ENCODE measurements around the gene ENOPH1.

DNA sequence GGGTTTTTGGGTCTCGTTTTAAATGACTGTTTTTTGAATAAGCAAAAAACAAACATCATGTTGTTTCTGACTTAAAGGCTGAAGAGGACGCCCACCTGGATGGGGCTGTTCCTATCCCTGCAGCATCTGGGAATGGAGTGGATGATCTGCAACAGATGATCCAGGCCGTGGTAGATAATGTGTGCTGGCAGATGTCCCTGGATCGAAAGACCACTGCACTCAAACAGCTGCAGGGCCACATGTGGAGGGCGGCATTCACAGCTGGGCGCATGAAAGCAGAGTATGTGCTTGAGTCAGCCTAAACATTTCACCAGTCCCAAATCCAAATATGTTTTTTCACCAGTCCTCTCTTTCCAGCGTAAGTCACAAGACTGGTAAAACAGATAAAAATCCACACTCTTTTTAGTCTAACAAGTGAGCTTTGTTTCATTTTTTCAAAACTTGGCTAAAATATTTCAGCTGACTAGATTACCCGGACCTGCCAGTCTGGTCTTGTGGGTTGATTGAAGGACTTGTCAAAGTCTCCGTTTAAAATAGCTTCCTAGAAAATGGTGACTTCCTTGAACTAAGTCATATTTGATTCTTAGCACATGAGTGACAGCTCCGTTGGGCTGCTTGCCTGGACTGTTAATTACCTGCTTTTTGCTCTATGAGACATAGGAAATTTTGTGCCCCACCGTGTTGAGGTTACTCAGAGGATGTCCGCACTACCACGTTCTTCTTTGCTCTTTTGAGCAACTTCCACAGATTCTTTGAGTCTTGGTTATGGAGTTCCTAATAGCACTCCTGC, 20.8 kb downstream of the ENOPH1 start:
- TF ChIP-seq, protein P1, sequence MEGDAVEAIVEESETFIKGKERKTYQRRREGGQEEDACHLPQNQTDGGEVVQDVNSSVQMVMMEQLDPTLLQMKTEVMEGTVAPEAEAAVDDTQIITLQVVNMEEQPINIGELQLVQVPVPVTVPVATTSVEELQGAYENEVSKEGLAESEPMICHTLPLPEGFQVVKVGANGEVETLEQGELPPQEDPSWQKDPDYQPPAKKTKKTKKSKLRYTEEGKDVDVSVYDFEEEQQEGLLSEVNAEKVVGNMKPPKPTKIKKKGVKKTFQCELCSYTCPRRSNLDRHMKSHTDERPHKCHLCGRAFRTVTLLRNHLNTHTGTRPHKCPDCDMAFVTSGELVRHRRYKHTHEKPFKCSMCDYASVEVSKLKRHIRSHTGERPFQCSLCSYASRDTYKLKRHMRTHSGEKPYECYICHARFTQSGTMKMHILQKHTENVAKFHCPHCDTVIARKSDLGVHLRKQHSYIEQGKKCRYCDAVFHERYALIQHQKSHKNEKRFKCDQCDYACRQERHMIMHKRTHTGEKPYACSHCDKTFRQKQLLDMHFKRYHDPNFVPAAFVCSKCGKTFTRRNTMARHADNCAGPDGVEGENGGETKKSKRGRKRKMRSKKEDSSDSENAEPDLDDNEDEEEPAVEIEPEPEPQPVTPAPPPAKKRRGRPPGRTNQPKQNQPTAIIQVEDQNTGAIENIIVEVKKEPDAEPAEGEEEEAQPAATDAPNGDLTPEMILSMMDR (IDR thresholded peaks at IDR 0.05; ENCODE audit: low read depth, low read length) = no peak
- TF ChIP-seq, protein P2, sequence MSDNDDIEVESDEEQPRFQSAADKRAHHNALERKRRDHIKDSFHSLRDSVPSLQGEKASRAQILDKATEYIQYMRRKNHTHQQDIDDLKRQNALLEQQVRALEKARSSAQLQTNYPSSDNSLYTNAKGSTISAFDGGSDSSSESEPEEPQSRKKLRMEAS (IDR thresholded peaks at IDR 0.05; ENCODE audit: low read depth, low read length) = no peak
- TF ChIP-seq POLR2A (IDR thresholded peaks at IDR 0.05; ENCODE audit: extremely low read depth, insufficient read length) = no peak
